GM21723 (cell line): Measurements from ENCODE around the gene NEO1.
"Not testable (repeated sequence)": the region's sequence is repeated elsewhere in the genome, so short reads cannot be mapped to it uniquely, and the experiment has no call there.

Experiments used
- ATAC-seq: cut with Tn5 transposase; IDR thresholded peaks from one replicate; pipeline ENCODE4 v1.9.1; 2021; ENCODE audit warnings: mild to moderate bottlenecking, moderate library complexity; ENCODE audit not compliant: unreplicated experiment

The NEO1 gene

GRCh38 chr15:73139041-73139743, 86.9 kb downstream of the NEO1 start:
- ATAC-seq, result no peak

GRCh38 chr15:73139744-73140553, 87.7 kb downstream of the NEO1 start:
- ATAC-seq, result no peak

GRCh38 chr15:73141216-73141900, 89.1 kb downstream of the NEO1 start:
- no peak for ATAC-seq

GRCh38 chr15:73142802-73143762, 90.8 kb downstream of the NEO1 start:
- no peak for ATAC-seq

- no peak for ATAC-seq
These were observed 91.5 kb downstream of the NEO1 start for GRCh38 chr15:73143763-73144155.

- ATAC-seq, result no peak
These were observed 94.2 kb downstream of the NEO1 start for GRCh38 chr15:73146419-73146818.

- no peak for ATAC-seq
These were observed 98.6 kb downstream of the NEO1 start for GRCh38 chr15:73150831-73151230.

- ATAC-seq, result no peak
These were observed 100.8 kb downstream of the NEO1 start for GRCh38 chr15:73153024-73153423.

GRCh38 chr15:73153447-73153846, 101.2 kb downstream of the NEO1 start:
- ATAC-seq, result no peak

GRCh38 chr15:73156431-73157191, 104.3 kb downstream of the NEO1 start:
- ATAC-seq, result no peak

GRCh38 chr15:73161546-73161945, 109.3 kb downstream of the NEO1 start:
- no peak for ATAC-seq

GRCh38 chr15:73165435-73165834, 113.2 kb downstream of the NEO1 start:
- no peak for ATAC-seq

- ATAC-seq, result no peak
These were observed 113.6 kb downstream of the NEO1 start for GRCh38 chr15:73165844-73166243.

GRCh38 chr15:73166711-73167110, 114.4 kb downstream of the NEO1 start:
- ATAC-seq, result not testable (repeated sequence)

GRCh38 chr15:73168487-73168886, 116.2 kb downstream of the NEO1 start:
- no peak for ATAC-seq

GRCh38 chr15:73171711-73172110, 119.4 kb downstream of the NEO1 start:
- ATAC-seq, result no peak

- no peak for ATAC-seq
These were observed 120.2 kb downstream of the NEO1 start for GRCh38 chr15:73172508-73172907.

- no peak for ATAC-seq
These were observed 121.9 kb downstream of the NEO1 start for GRCh38 chr15:73174171-73174570.

GRCh38 chr15:73175382-73175781, 123.1 kb downstream of the NEO1 start:
- no peak for ATAC-seq

- no peak for ATAC-seq
These were observed 124.3 kb downstream of the NEO1 start for GRCh38 chr15:73176598-73176997.
